Measurements from ENCODE around the gene PTPRA. TPM values are rescaled to one million over a fixed set of nuclear protein-coding genes. Genes with fewer than 3 reads are reported as not detected.

PTPRA gene
- total RNA-seq, 1 experiment from 2014 or later, result 47.2 TPM

GRCh38 chr20:2872459-2873009, 747 bp upstream of the PTPRA start (continued):
- TF ChIP-seq PREB (CRISPR knock-in tag; IDR thresholded peaks at IDR 0.05; ENCODE audit: borderline replicate concordance) (no peak; the same call in 1 of the 2 replicates), ZNF138 (CRISPR knock-in tag; conservative IDR thresholded peaks at IDR 0.05) (0 out of 2 replicates have a peak, but pooled peaks have one; percentile 47), MXD4 (CRISPR knock-in tag; IDR thresholded peaks at IDR 0.05; ENCODE audit: borderline replicate concordance) (no peak), ZMAT4 (CRISPR knock-in tag; IDR thresholded peaks at IDR 0.05) (no peak), NR1H2 (CRISPR knock-in tag; IDR thresholded peaks at IDR 0.05) (no peak), ZSCAN18 (CRISPR knock-in tag; IDR thresholded peaks at IDR 0.05) (no peak), TP53 (CRISPR knock-in tag; IDR thresholded peaks at IDR 0.05) (peak; percentile 74; the same call in 1 of the 2 replicates), KAT7 (CRISPR knock-in tag; IDR thresholded peaks at IDR 0.05; ENCODE audit: borderline replicate concordance) (0 out of 2 replicates have a peak, but pooled peaks have one; percentile 30), TEAD4 (CRISPR knock-in tag; IDR thresholded peaks at IDR 0.05) (no peak), CREM (CRISPR knock-in tag; IDR thresholded peaks at IDR 0.05) (no peak)

- no peaks in the 10 kb centered on the region for H3K9me3 Mint-ChIP-seq
- POLR2A ChIA-PET, result interaction anchor here (1.4 kb wide), 1 partner anchor 172 kb away, joined by 3 read pairs; the partner anchor contains the start of gene MRPS26
- peaks cover 33% of the 10 kb centered on the region for H3K4me1 Mint-ChIP-seq
- peak overlapping the region; percentile 90 for H3K4me3 Mint-ChIP-seq
- peaks cover 21% of the 10 kb centered on the region for H3K27me3 Mint-ChIP-seq (ENCODE audit: low read depth)
- peak; percentile 34 for ATAC-seq
- peaks cover 5% of the 10 kb centered on the region for H3K36me3 Mint-ChIP-seq
- H3K27ac Mint-ChIP-seq, result peak overlapping the region; percentile 49; the same call in 1 of the 2 replicates
- CTCF ChIA-PET, result interaction anchor here (1.0 to 1.2 kb wide), 3 partner anchors 31 to 185 kb away, joined by 3 read pairs; no protein-coding TSS in a partner anchor
- peak; percentile 69 for DNase-seq (ENCODE audit: low spot score)
- no peak for TF ChIP-seq ZMAT4 (CRISPR knock-in tag; IDR thresholded peaks at IDR 0.05)
- no peak for TF ChIP-seq ZNF532 (CRISPR knock-in tag; IDR thresholded peaks at IDR 0.05; ENCODE audit: borderline replicate concordance)
- TF ChIP-seq KAT7 (CRISPR knock-in tag; IDR thresholded peaks at IDR 0.05; ENCODE audit: borderline replicate concordance), result no peak
- no peak for TF ChIP-seq ZBTB43 (CRISPR knock-in tag; IDR thresholded peaks at IDR 0.05)
- no peak for TF ChIP-seq JAZF1 (CRISPR knock-in tag; IDR thresholded peaks at IDR 0.05)
- no peak for TF ChIP-seq PRDM15 (CRISPR knock-in tag; IDR thresholded peaks at IDR 0.05)
- TF ChIP-seq NFATC4 (CRISPR knock-in tag; IDR thresholded peaks at IDR 0.05), result no peak
- no peak for TF ChIP-seq ATF2 (CRISPR knock-in tag; IDR thresholded peaks at IDR 0.05; ENCODE audit: borderline replicate concordance, low read depth)
- TF ChIP-seq MAX (CRISPR knock-in tag; IDR thresholded peaks at IDR 0.05), result no peak
- TF ChIP-seq HMGA2 (CRISPR knock-in tag; IDR thresholded peaks at IDR 0.05), result no peak
- TF ChIP-seq E2F4 (CRISPR knock-in tag; IDR thresholded peaks at IDR 0.05; ENCODE audit: borderline replicate concordance, low read depth), result no peak
These were observed 413 bp downstream of the PTPRA start for GRCh38 chr20:2873747-2874041.

All from WTC11 (cell line).